NT2/D1 (cell line): ENCODE measurements around the gene SCN3B.

Source experiments
- SUZ12 ChIP-seq: IDR thresholded peaks from 2 replicates; pipeline ENCODE4 v1.6.1; 2011; ENCODE audit not compliant: insufficient read length, insufficient read depth; ENCODE audit errors: extremely low read depth
- YY1 ChIP-seq: IDR thresholded peaks from 2 replicates; pipeline ENCODE4 v1.6.1; 2011; ENCODE audit not compliant: insufficient read length, insufficient read depth

- no peak for TF ChIP-seq SUZ12
- no peak for TF ChIP-seq YY1
Observed at GRCh38 chr11:123580557-123581275, 73.7 kb downstream of the SCN3B start.
